Skin of body (tissue), 2 donors: ENCODE data around the gene ERC2. TPM values are rescaled to one million over a fixed set of nuclear protein-coding genes. Genes with fewer than 3 reads are reported as not detected.

Source experiments
- DNase-seq: peaks from one replicate; lab custom pipeline; 2025; lab: John Stamatoyannopoulos, UW
- total RNA-seq: library from RNA; depleted of rRNA; stranded (reverse); fragments of >200 nt; gene quantifications from one replicate; pipeline ENCODE4 v1.2.3, GENCODE V29; 2014

The ERC2 gene
- total RNA-seq, 1 donor from 2014 or later, result 2.5 TPM

GRCh38 chr3:55483196-55484095, 984.8 kb downstream of the ERC2 start:
- no peak for DNase-seq

- DNase-seq, result peak; percentile 73
Observed at GRCh38 chr3:55482496-55483195, 985.6 kb downstream of the ERC2 start.

GRCh38 chr3:55481744-55482495, 986.3 kb downstream of the ERC2 start:
- peak; percentile 10 for DNase-seq

GRCh38 chr3:55480911-55481743, 987.1 kb downstream of the ERC2 start:
- peak; percentile 28 for DNase-seq

GRCh38 chr3:55477306-55478303, 990.7 kb downstream of the ERC2 start:
- peak; percentile 22 for DNase-seq

- DNase-seq, result no peak
Observed at GRCh38 chr3:55476515-55476914, 991.8 kb downstream of the ERC2 start.

- no peak for DNase-seq
Observed at GRCh38 chr3:55474213-55474632, 994.0 kb downstream of the ERC2 start.

GRCh38 chr3:55473788-55474187, 994.5 kb downstream of the ERC2 start:
- DNase-seq, result no peak

- no peak for DNase-seq
Observed at GRCh38 chr3:55471522-55472280, 996.6 kb downstream of the ERC2 start.

GRCh38 chr3:55471084-55471483, 997.2 kb downstream of the ERC2 start:
- no peak for DNase-seq

GRCh38 chr3:55469957-55470526, 998.2 kb downstream of the ERC2 start:
- DNase-seq, result no peak

GRCh38 chr3:55468251-55468650, 1000.0 kb downstream of the ERC2 start:
- no peak for DNase-seq

- peak; percentile 73 for DNase-seq
Observed at GRCh38 chr3:55467099-55467498, 1001.2 kb downstream of the ERC2 start.

- DNase-seq, result no peak
Observed at GRCh38 chr3:55466526-55466925, 1001.7 kb downstream of the ERC2 start.

GRCh38 chr3:55461896-55462295, 1006.4 kb downstream of the ERC2 start:
- no peak for DNase-seq

GRCh38 chr3:55459838-55460237, 1008.4 kb downstream of the ERC2 start:
- DNase-seq, result no peak
